ENCODE measurements around the gene TMEM178B.

DNA sequence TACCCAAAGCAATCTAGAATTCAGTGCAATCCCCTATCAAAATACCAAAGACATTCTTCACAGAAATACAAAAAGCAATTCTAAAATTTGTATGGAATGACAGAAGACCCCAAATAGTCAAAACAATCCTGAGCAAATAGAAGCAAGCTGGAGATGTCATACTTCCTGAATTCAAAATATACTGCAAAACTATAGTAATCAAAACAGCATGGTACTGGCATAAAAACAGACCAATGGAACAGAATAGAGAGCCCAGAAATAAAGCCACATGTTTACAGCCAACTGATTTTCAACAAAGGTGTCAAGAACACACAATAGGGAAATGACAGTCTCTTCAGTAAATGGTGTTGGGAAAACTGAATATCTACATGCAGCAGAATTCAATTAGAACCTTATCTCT is 353.3 kb downstream of the TMEM178B start:
- TF ChIP-seq, protein P1, sequence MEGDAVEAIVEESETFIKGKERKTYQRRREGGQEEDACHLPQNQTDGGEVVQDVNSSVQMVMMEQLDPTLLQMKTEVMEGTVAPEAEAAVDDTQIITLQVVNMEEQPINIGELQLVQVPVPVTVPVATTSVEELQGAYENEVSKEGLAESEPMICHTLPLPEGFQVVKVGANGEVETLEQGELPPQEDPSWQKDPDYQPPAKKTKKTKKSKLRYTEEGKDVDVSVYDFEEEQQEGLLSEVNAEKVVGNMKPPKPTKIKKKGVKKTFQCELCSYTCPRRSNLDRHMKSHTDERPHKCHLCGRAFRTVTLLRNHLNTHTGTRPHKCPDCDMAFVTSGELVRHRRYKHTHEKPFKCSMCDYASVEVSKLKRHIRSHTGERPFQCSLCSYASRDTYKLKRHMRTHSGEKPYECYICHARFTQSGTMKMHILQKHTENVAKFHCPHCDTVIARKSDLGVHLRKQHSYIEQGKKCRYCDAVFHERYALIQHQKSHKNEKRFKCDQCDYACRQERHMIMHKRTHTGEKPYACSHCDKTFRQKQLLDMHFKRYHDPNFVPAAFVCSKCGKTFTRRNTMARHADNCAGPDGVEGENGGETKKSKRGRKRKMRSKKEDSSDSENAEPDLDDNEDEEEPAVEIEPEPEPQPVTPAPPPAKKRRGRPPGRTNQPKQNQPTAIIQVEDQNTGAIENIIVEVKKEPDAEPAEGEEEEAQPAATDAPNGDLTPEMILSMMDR (IDR thresholded peaks at IDR 0.05): no peak
- no peak for TF ChIP-seq POLR2A (IDR thresholded peaks at IDR 0.05)

All from lower leg skin (tissue), 3 donors.